ENCODE results near the gene GSE1. TPM values are rescaled to one million over a fixed set of nuclear protein-coding genes. Genes with fewer than 3 reads are reported as not detected.

Gene GSE1
- total RNA-seq, 4 donors from 2014 or later = 45.1 to 89.3 (median 71.3) TPM

GRCh38 chr16:85618521-85618920 is 5.4 kb downstream of the GSE1 start:
- H3K27me3 ChIP-seq = no peaks in the 10 kb centered on the region
- in situ Hi-C loops (cut with MboI; ENCODE audit: low sequenced_read_pairs in 4 of 4) = no loop called here
- intact Hi-C loops (cut with DNase I; ENCODE audit: low total_unique reads) = no loop called here

GRCh38 chr16:85619101-85619891 is 6.2 kb downstream of the GSE1 start:
- in situ Hi-C loops (cut with MboI; ENCODE audit: low sequenced_read_pairs in 4 of 4) (no loop called here), intact Hi-C loops (cut with DNase I; ENCODE audit: low total_unique reads) (no loop called here)
- H3K27me3 ChIP-seq = no peaks in the 10 kb centered on the region
- H3K27ac ChIP-seq = no peak overlapping the region
- no peak for TF ChIP-seq CTCF (IDR thresholded peaks at IDR 0.05 in 4 of 5, conservative IDR thresholded peaks at IDR 0.05 in 1 of 5)
- TF ChIP-seq POLR2A (IDR thresholded peaks at IDR 0.05) = no peak
- no peaks in the 10 kb centered on the region for H3K9me3 ChIP-seq
- DNase-seq (no peak), ATAC-seq (no peak)
- H3K4me3 ChIP-seq = no peak overlapping the region
- no peaks in the 10 kb centered on the region for H3K36me3 ChIP-seq
- peaks cover 35 to 55% of the 10 kb centered on the region in 2 donors for H3K4me1 ChIP-seq

More at GRCh38 chr16:85618521-85618920, 5.4 kb downstream of the GSE1 start:
- DNase-seq (no peak), ATAC-seq (no peak)
- no peak overlapping the region for H3K27ac ChIP-seq
- TF ChIP-seq POLR2A (IDR thresholded peaks at IDR 0.05) (no peak), CTCF (IDR thresholded peaks at IDR 0.05 in 4 of 5, conservative IDR thresholded peaks at IDR 0.05 in 1 of 5) (no peak)
- H3K9me3 ChIP-seq = no peaks in the 10 kb centered on the region
- H3K4me3 ChIP-seq = no peak overlapping the region
- no peaks in the 10 kb centered on the region for H3K36me3 ChIP-seq
- peaks cover 37 to 50% of the 10 kb centered on the region in 2 donors for H3K4me1 ChIP-seq

GRCh38 chr16:85620374-85620773 is 7.3 kb downstream of the GSE1 start:
- in situ Hi-C loops (cut with MboI; ENCODE audit: low sequenced_read_pairs in 4 of 4) = no loop called here
- Histone ChIP-seq H3K4me1 (peaks cover 24 to 44% of the 10 kb centered on the region in 2 donors), H3K27ac (no peak overlapping the region), H3K36me3 (no peaks in the 10 kb centered on the region), H3K27me3 (no peaks in the 10 kb centered on the region), H3K4me3 (no peak overlapping the region), H3K9me3 (no peaks in the 10 kb centered on the region)
- DNase-seq = no peak
- TF ChIP-seq POLR2A (IDR thresholded peaks at IDR 0.05) (no peak), CTCF (IDR thresholded peaks at IDR 0.05 in 4 of 5, conservative IDR thresholded peaks at IDR 0.05 in 1 of 5) (no peak)
- ATAC-seq = no peak
- intact Hi-C loops (cut with DNase I; ENCODE audit: low total_unique reads) = no loop called here

GRCh38 chr16:85621698-85622428 is 8.7 kb downstream of the GSE1 start:
- no peaks in the 10 kb centered on the region for H3K36me3 ChIP-seq
- no peak overlapping the region for H3K4me3 ChIP-seq
- no peaks in the 10 kb centered on the region for H3K27me3 ChIP-seq
- TF ChIP-seq POLR2A (IDR thresholded peaks at IDR 0.05) = no peak
- TF ChIP-seq CTCF (IDR thresholded peaks at IDR 0.05 in 4 of 5, conservative IDR thresholded peaks at IDR 0.05 in 1 of 5) = no peak
- H3K27ac ChIP-seq = peak overlapping the region in 1 of 4 donors; percentile 39
- no peaks in the 10 kb centered on the region for H3K9me3 ChIP-seq
- ATAC-seq (peak; percentile 65 to 73), DNase-seq (no peak)
- H3K4me1 ChIP-seq = peaks cover 11 to 36% of the 10 kb centered on the region in 2 donors
- intact Hi-C loops (cut with DNase I; ENCODE audit: low total_unique reads) (no loop called here), in situ Hi-C loops (cut with MboI; ENCODE audit: low sequenced_read_pairs in 4 of 4) (no loop called here)

Data from gastrocnemius medialis (tissue), 4 donors.